ENCODE results near the gene EEFSEC. TPM values are rescaled to one million over a fixed set of nuclear protein-coding genes. Genes with fewer than 3 reads are reported as not detected.

The EEFSEC gene
- total RNA-seq, 1 donor = 5.1 TPM

- TF ChIP-seq CTCF (IDR thresholded peaks at IDR 0.05; ENCODE audit: extremely low read depth, low read depth, low read length) = peak; percentile 10
- Histone ChIP-seq H3K4me2 (ENCODE audit: insufficient read depth, low read length) (peak overlapping the region; percentile 53), H3K4me1 (ENCODE audit: insufficient read depth, low read length) (peaks cover 31% of the 10 kb centered on the region), H3K79me2 (ENCODE audit: insufficient read depth, low read length) (no peaks in the 10 kb centered on the region), H3K27me3 (ENCODE audit: insufficient read depth, low read length) (no peaks in the 10 kb centered on the region), H3K27ac (ENCODE audit: low read depth, low read length) (peak overlapping the region; percentile 25), H3K36me3 (ENCODE audit: insufficient read depth, low read length) (no peaks in the 10 kb centered on the region), H3K9me3 (ENCODE audit: low read depth, low read length) (no peaks in the 10 kb centered on the region), H4K20me1 (ENCODE audit: insufficient read depth, low read length) (peaks cover 6% of the 10 kb centered on the region), H3K4me3 (ENCODE audit: insufficient read depth, low read length) (no peak overlapping the region), H2AFZ (ENCODE audit: low read length) (peak overlapping the region; percentile 53)
- peak; percentile 97 for DNase-seq (ENCODE audit: insufficient read length, low spot score, missing footprints)
Observed at GRCh38 chr3:128274837-128275236, 121.6 kb downstream of the EEFSEC start.

- no peaks in the 10 kb centered on the region for H3K27me3 ChIP-seq (ENCODE audit: insufficient read depth, low read length)
- peak overlapping the region; percentile 53 for H3K4me2 ChIP-seq (ENCODE audit: insufficient read depth, low read length)
- H3K9me3 ChIP-seq (ENCODE audit: low read depth, low read length) = no peaks in the 10 kb centered on the region
- no peak for DNase-seq (ENCODE audit: insufficient read length, low spot score, missing footprints)
- H3K4me1 ChIP-seq (ENCODE audit: insufficient read depth, low read length) = peaks cover 31% of the 10 kb centered on the region
- H4K20me1 ChIP-seq (ENCODE audit: insufficient read depth, low read length) = peaks cover 6% of the 10 kb centered on the region
- peak overlapping the region; percentile 53 for H2AFZ ChIP-seq (ENCODE audit: low read length)
- no peak for TF ChIP-seq CTCF (IDR thresholded peaks at IDR 0.05; ENCODE audit: extremely low read depth, low read depth, low read length)
- H3K36me3 ChIP-seq (ENCODE audit: insufficient read depth, low read length) = no peaks in the 10 kb centered on the region
- no peak overlapping the region for H3K27ac ChIP-seq (ENCODE audit: low read depth, low read length)
- H3K79me2 ChIP-seq (ENCODE audit: insufficient read depth, low read length) = no peaks in the 10 kb centered on the region
- no peak overlapping the region for H3K4me3 ChIP-seq (ENCODE audit: insufficient read depth, low read length)
Observed at GRCh38 chr3:128275316-128276145, 122.2 kb downstream of the EEFSEC start.

- no peaks in the 10 kb centered on the region for H3K79me2 ChIP-seq (ENCODE audit: insufficient read depth, low read length)
- H3K27ac ChIP-seq (ENCODE audit: low read depth, low read length) = no peak overlapping the region
- H4K20me1 ChIP-seq (ENCODE audit: insufficient read depth, low read length) = peaks cover 6% of the 10 kb centered on the region
- H2AFZ ChIP-seq (ENCODE audit: low read length) = no peak overlapping the region
- H3K4me1 ChIP-seq (ENCODE audit: insufficient read depth, low read length) = peaks cover 31% of the 10 kb centered on the region
- no peaks in the 10 kb centered on the region for H3K27me3 ChIP-seq (ENCODE audit: insufficient read depth, low read length)
- no peak for DNase-seq (ENCODE audit: insufficient read length, low spot score, missing footprints)
- no peaks in the 10 kb centered on the region for H3K36me3 ChIP-seq (ENCODE audit: insufficient read depth, low read length)
- H3K4me2 ChIP-seq (ENCODE audit: insufficient read depth, low read length) = no peak overlapping the region
- no peak overlapping the region for H3K4me3 ChIP-seq (ENCODE audit: insufficient read depth, low read length)
- H3K9me3 ChIP-seq (ENCODE audit: low read depth, low read length) = no peaks in the 10 kb centered on the region
- no peak for TF ChIP-seq CTCF (IDR thresholded peaks at IDR 0.05; ENCODE audit: extremely low read depth, low read depth, low read length)
Observed at GRCh38 chr3:128276146-128276435, 122.8 kb downstream of the EEFSEC start.

- no peaks in the 10 kb centered on the region for H3K36me3 ChIP-seq (ENCODE audit: insufficient read depth, low read length)
- H3K9me3 ChIP-seq (ENCODE audit: low read depth, low read length) = no peaks in the 10 kb centered on the region
- no peak for DNase-seq (ENCODE audit: insufficient read length, low spot score, missing footprints)
- H3K27ac ChIP-seq (ENCODE audit: low read depth, low read length) = no peak overlapping the region
- H4K20me1 ChIP-seq (ENCODE audit: insufficient read depth, low read length) = peaks cover 6% of the 10 kb centered on the region
- peaks cover 31% of the 10 kb centered on the region for H3K4me1 ChIP-seq (ENCODE audit: insufficient read depth, low read length)
- no peaks in the 10 kb centered on the region for H3K79me2 ChIP-seq (ENCODE audit: insufficient read depth, low read length)
- no peak overlapping the region for H2AFZ ChIP-seq (ENCODE audit: low read length)
- no peaks in the 10 kb centered on the region for H3K27me3 ChIP-seq (ENCODE audit: insufficient read depth, low read length)
- H3K4me3 ChIP-seq (ENCODE audit: insufficient read depth, low read length) = no peak overlapping the region
- no peak for TF ChIP-seq CTCF (IDR thresholded peaks at IDR 0.05; ENCODE audit: extremely low read depth, low read depth, low read length)
- H3K4me2 ChIP-seq (ENCODE audit: insufficient read depth, low read length) = no peak overlapping the region
Observed at GRCh38 chr3:128276577-128277183, 123.4 kb downstream of the EEFSEC start.
